OCI-LY7 (cell line): ENCODE measurements around the gene TXK. TPM values are rescaled to one million over a fixed set of nuclear protein-coding genes. Genes with fewer than 3 reads are reported as not detected.

Source experiments
- BruUV-seq: library from RNA; stranded (reverse); fragments of 400-500 nt; replicated peaks from 2 replicates; lab custom pipeline; 2021; lab: Mats Ljungman, UMichigan
- CTCF ChIA-PET: fragments of 300-600 bp; sonication (Branson Sonifier 250); formaldehyde crosslinking; loops from one replicate; lab custom pipeline; 2022; ENCODE audit warnings: antibody characterized with exemption; ENCODE audit not compliant: unreplicated experiment; lab: Charles Lee
- POLR2A ChIA-PET: fragments of 300-600 bp; sonication (Branson Sonifier 250); formaldehyde crosslinking; loops from one replicate; lab custom pipeline; 2022; ENCODE audit warnings: antibody characterized with exemption; lab: Charles Lee
- DNase-seq: peaks from one replicate; pipeline ENCODE4 v3.0.0-alpha.2; 2015; ENCODE audit warnings: low spot score
- H2AFZ ChIP-seq: fragments of 200-600 bp; sonication (generic), shearing (Covaris generic); 2 replicates; pipeline ENCODE4 v1.6.1; 2014; ENCODE audit warnings: mild to moderate bottlenecking, antibody characterized with exemption, low read length, moderate library complexity
- H3K27ac ChIP-seq: fragments of 200-600 bp; sonication (generic); 2 replicates; pipeline ENCODE4 v1.5.1; 2014; ENCODE audit warnings: mixed run types, low read depth, mild to moderate bottlenecking, moderate library complexity, low read length, inconsistent platforms; ENCODE audit not compliant: poor library complexity, severe bottlenecking
- H3K36me3 ChIP-seq: fragments of 200-600 bp; sonication (generic); 2 replicates; pipeline ENCODE4 v1.6.1; 2014; ENCODE audit warnings: mild to moderate bottlenecking, antibody characterized with exemption, low read length, moderate library complexity, mixed read lengths; ENCODE audit not compliant: insufficient read depth
- H3K4me1 ChIP-seq: fragments of 200-600 bp; sonication (generic); 2 replicates; pipeline ENCODE4 v1.5.1; 2014; ENCODE audit warnings: mild to moderate bottlenecking, low read length; ENCODE audit not compliant: insufficient read depth, poor library complexity, severe bottlenecking
- H3K4me2 ChIP-seq: fragments of 200-600 bp; sonication (generic); 2 replicates; pipeline ENCODE4 v1.6.1; 2014; ENCODE audit warnings: mild to moderate bottlenecking, low read length
- H3K4me3 ChIP-seq: fragments of 200-600 bp; sonication (generic); 2 replicates; pipeline ENCODE4 v1.5.1; 2014; ENCODE audit warnings: mild to moderate bottlenecking, low read depth, low read length; ENCODE audit not compliant: poor library complexity, severe bottlenecking
- H3K79me2 ChIP-seq: fragments of 200-600 bp; sonication (generic); 2 replicates; pipeline ENCODE4 v1.6.1; 2016; ENCODE audit warnings: low read depth, mild to moderate bottlenecking, low read length, moderate library complexity, mixed read lengths; ENCODE audit not compliant: insufficient read depth
- H3K9me2 ChIP-seq: fragments of 200-600 bp; sonication (generic); 2 replicates; pipeline ENCODE4 v1.6.1; 2016; ENCODE audit warnings: mild to moderate bottlenecking, low read length, mixed read lengths; ENCODE audit not compliant: insufficient read depth
- H3K9me3 ChIP-seq: fragments of 200-600 bp; sonication (generic); 2 replicates; pipeline ENCODE4 v1.6.1; 2014; ENCODE audit warnings: mild to moderate bottlenecking, mixed run types, low read length, mixed read lengths
- H4K20me1 ChIP-seq: fragments of 200-600 bp; sonication (generic); 2 replicates; pipeline ENCODE4 v1.6.1; 2014; ENCODE audit warnings: mild to moderate bottlenecking, antibody characterized with exemption, low read length, moderate library complexity, mixed read lengths; ENCODE audit not compliant: insufficient read depth
- EZH2phosphoT487 ChIP-seq: fragments of 200-600 bp; sonication (generic); IDR thresholded peaks from 2 replicates; pipeline ENCODE4 v1.6.1; 2018; ENCODE audit warnings: low read depth, borderline replicate concordance, mild to moderate bottlenecking, mixed run types, antibody characterized with exemption, low read length, moderate library complexity, mixed read lengths
- intact Hi-C: fragments of 100-400 bp; cut with micrococcal nuclease; formaldehyde crosslinking; loops from one replicate; pipeline ENCODE4 v1.10.0; 2022; ENCODE audit not compliant: unreplicated experiment
- total RNA-seq, 2 experiments: library from RNA; depleted of rRNA in 1 of 2; stranded (reverse); fragments of >200 nt in 1 of 2; shearing (Covaris generic) in 1 of 2; gene quantifications; 2 replicates each; pipeline ENCODE4 v1.2.3, GENCODE V29; 2014 to 2022
- TF ChIP-seq, protein P1 (sequence below): fragments of 200-600 bp; sonication (generic); conservative IDR thresholded peaks from 2 replicates; pipeline ENCODE4 v1.5.1; 2014; ENCODE audit warnings: mild to moderate bottlenecking, antibody characterized with exemption, low read length, moderate library complexity, mixed read lengths

The TXK gene
- total RNA-seq, 2 experiments from 2014 or later, result 0.11 TPM; not detected in 1

DNA sequence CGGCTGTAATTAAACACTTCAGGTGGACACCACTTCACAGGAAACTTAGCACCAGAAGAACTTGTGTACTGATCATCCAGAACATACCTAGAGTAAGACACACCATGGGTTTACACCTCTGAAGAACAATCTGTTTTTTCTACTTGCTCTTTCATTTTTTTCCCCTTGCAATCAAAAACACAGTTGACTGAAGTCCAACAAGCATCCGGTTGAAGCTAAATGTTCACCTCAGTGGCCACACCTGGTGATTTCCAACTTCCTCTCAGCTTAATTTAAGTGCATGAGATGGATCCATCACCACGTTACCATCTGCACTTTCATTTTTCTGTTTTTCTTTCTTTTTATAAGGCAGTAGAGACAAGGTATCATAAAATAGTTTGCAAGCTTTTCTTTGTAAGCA, 4.9 kb upstream of the TXK start:
- ChIA-PET POLR2A (interaction anchor here (1.0 to 1.8 kb wide), 5 partner anchors 9 to 97 kb away, joined by 3 to 6 read pairs (median 4); no protein-coding TSS in a partner anchor), CTCF (no interaction called here)
- Histone ChIP-seq H3K4me3 (peak overlapping the region; percentile 15), H3K9me2 (no peaks in the 10 kb centered on the region), H2AFZ (peak overlapping the region; percentile 51; the same call in 1 of the 2 replicates), H3K79me2 (no peaks in the 10 kb centered on the region), H3K36me3 (no peaks in the 10 kb centered on the region), H3K4me1 (peaks cover 34% of the 10 kb centered on the region), H3K27ac (peak overlapping the region; percentile 83), H3K4me2 (peak overlapping the region; percentile 62), H3K9me3 (no peaks in the 10 kb centered on the region), H4K20me1 (no peaks in the 10 kb centered on the region)
- no TSS peak for BruUV-seq
- peak; percentile 82 for DNase-seq
- TF ChIP-seq EZH2phosphoT487, result no peak
- TF ChIP-seq, protein P1, sequence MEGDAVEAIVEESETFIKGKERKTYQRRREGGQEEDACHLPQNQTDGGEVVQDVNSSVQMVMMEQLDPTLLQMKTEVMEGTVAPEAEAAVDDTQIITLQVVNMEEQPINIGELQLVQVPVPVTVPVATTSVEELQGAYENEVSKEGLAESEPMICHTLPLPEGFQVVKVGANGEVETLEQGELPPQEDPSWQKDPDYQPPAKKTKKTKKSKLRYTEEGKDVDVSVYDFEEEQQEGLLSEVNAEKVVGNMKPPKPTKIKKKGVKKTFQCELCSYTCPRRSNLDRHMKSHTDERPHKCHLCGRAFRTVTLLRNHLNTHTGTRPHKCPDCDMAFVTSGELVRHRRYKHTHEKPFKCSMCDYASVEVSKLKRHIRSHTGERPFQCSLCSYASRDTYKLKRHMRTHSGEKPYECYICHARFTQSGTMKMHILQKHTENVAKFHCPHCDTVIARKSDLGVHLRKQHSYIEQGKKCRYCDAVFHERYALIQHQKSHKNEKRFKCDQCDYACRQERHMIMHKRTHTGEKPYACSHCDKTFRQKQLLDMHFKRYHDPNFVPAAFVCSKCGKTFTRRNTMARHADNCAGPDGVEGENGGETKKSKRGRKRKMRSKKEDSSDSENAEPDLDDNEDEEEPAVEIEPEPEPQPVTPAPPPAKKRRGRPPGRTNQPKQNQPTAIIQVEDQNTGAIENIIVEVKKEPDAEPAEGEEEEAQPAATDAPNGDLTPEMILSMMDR, result no peak
- intact Hi-C loops, result no loop called here

- Histone ChIP-seq H3K4me1 (peaks cover 34% of the 10 kb centered on the region), H3K36me3 (no peaks in the 10 kb centered on the region), H3K27ac (peak overlapping the region; percentile 83), H3K4me2 (peak overlapping the region; percentile 62), H3K4me3 (peak overlapping the region; percentile 15), H4K20me1 (no peaks in the 10 kb centered on the region), H3K79me2 (no peaks in the 10 kb centered on the region), H3K9me3 (no peaks in the 10 kb centered on the region), H2AFZ (peak overlapping the region; percentile 51; the same call in 1 of the 2 replicates), H3K9me2 (no peaks in the 10 kb centered on the region)
- ChIA-PET POLR2A (interaction anchor here (0.7 to 1.8 kb wide), 5 partner anchors 9 to 96 kb away, joined by 3 to 5 read pairs (median 4); no protein-coding TSS in a partner anchor), CTCF (no interaction called here)
- intact Hi-C loops, result no loop called here
- DNase-seq, result no peak
- TF ChIP-seq EZH2phosphoT487, result no peak
- TF ChIP-seq, protein P1, result no peak
- no TSS peak for BruUV-seq
Measured at GRCh38 chr4:48138511-48138910, 4.5 kb upstream of the TXK start.

- ChIA-PET CTCF (no interaction called here), POLR2A (interaction anchor here (0.7 to 1.8 kb wide), 4 partner anchors 8 to 90 kb away, joined by 4 to 5 read pairs (median 4); no protein-coding TSS in a partner anchor)
- no TSS peak for BruUV-seq
- DNase-seq, result peak; percentile 10
- Histone ChIP-seq H3K4me1 (peaks cover 34% of the 10 kb centered on the region), H3K79me2 (no peaks in the 10 kb centered on the region), H3K4me2 (no peak overlapping the region), H3K27ac (peak overlapping the region; percentile 83), H2AFZ (peak overlapping the region; percentile 8; the same call in 1 of the 2 replicates), H3K4me3 (no peak overlapping the region), H3K9me3 (no peaks in the 10 kb centered on the region), H3K9me2 (no peaks in the 10 kb centered on the region), H3K36me3 (no peaks in the 10 kb centered on the region), H4K20me1 (no peaks in the 10 kb centered on the region)
- TF ChIP-seq, protein P1, result no peak
- no peak for TF ChIP-seq EZH2phosphoT487
- intact Hi-C loops, result no loop called here
Measured at GRCh38 chr4:48137846-48138245, 3.8 kb upstream of the TXK start.
